Vagina (tissue), 2 donors: Measurements from ENCODE around the gene CD6.

Experiments used
- POLR2A ChIP-seq, 2 donors: fragments of 450-650 bp; IDR thresholded peaks; one replicate each; pipeline ENCODE4 v1.6.1; 2017; ENCODE audit warnings: antibody characterized with exemption in 2 of 2, mild to moderate bottlenecking in 2 of 2, moderate library complexity in 2 of 2
- TF ChIP-seq, protein P1 (sequence below), 3 experiments: fragments of 450-650 bp in 2 of 3; fragments of 200-600 bp in 1 of 3; sonication (generic) in 1 of 3; IDR thresholded peaks; one replicate each; pipeline ENCODE4 v1.5.1; 2017 to 2019; ENCODE audit warnings: antibody characterized with exemption in 3 of 3, mild to moderate bottlenecking in 2 of 3, moderate library complexity in 2 of 3

DNA sequence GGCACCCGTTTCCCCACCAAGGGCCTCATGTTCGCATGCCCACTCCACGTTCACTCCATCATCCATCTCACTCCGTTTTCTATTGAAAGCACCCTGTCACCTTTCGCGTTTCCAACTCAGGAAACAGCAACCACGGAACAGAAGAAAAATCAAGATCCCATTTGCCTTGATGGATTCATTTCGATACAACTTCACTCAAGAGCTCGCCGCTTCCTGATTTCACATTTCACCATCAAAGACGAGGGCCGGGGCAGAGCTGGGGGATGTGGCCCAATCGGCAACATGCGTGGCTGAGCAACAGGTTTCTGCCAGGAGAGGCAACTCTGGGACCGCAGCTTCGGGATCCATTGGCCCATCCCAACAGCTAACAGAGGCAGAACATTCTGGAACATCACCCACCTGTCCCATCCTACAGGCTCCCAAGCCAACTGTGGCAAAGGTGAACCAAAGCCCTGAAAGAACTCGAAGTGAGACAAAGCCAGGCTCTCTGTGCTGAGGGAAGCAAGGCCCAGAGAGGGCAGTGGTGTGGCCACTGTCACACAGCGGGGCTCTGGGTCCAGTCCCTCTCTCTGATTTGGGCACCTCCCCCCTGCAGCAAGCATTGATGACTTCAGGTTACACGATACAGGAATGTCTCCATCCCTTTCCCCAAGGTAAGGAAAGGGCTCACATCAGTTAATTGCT, 94.6 kb downstream of the CD6 start:
- TF ChIP-seq, protein P1, sequence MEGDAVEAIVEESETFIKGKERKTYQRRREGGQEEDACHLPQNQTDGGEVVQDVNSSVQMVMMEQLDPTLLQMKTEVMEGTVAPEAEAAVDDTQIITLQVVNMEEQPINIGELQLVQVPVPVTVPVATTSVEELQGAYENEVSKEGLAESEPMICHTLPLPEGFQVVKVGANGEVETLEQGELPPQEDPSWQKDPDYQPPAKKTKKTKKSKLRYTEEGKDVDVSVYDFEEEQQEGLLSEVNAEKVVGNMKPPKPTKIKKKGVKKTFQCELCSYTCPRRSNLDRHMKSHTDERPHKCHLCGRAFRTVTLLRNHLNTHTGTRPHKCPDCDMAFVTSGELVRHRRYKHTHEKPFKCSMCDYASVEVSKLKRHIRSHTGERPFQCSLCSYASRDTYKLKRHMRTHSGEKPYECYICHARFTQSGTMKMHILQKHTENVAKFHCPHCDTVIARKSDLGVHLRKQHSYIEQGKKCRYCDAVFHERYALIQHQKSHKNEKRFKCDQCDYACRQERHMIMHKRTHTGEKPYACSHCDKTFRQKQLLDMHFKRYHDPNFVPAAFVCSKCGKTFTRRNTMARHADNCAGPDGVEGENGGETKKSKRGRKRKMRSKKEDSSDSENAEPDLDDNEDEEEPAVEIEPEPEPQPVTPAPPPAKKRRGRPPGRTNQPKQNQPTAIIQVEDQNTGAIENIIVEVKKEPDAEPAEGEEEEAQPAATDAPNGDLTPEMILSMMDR (IDR thresholded peaks at IDR 0.05) = no peak
- no peak for TF ChIP-seq POLR2A (IDR thresholded peaks at IDR 0.05)
